VCaP (cell line): ENCODE measurements around the gene ARHGEF4.

Experiments
- H3K27ac ChIP-seq: fragments of 450-650 bp; 2 replicates; pipeline ENCODE4 v1.5.1; 2017
- CTCF ChIP-seq: fragments of 450-650 bp; conservative IDR thresholded peaks from 2 replicates; pipeline ENCODE4 v1.5.1; 2017; ENCODE audit warnings: mild to moderate bottlenecking, moderate library complexity

Gene ARHGEF4

GRCh38 chr2:130820279-130820861, 16.3 kb upstream of the ARHGEF4 start:
- TF ChIP-seq CTCF = no peak

GRCh38 chr2:130821867-130822266, 14.8 kb upstream of the ARHGEF4 start:
- TF ChIP-seq CTCF = no peak
- H3K27ac ChIP-seq = no peak overlapping the region

More at GRCh38 chr2:130820279-130820861, 16.3 kb upstream of the ARHGEF4 start:
- H3K27ac ChIP-seq = no peak overlapping the region

- no peak for TF ChIP-seq CTCF
- no peak overlapping the region for H3K27ac ChIP-seq
Observed at GRCh38 chr2:130822766-130823165, 13.9 kb upstream of the ARHGEF4 start.

DNA sequence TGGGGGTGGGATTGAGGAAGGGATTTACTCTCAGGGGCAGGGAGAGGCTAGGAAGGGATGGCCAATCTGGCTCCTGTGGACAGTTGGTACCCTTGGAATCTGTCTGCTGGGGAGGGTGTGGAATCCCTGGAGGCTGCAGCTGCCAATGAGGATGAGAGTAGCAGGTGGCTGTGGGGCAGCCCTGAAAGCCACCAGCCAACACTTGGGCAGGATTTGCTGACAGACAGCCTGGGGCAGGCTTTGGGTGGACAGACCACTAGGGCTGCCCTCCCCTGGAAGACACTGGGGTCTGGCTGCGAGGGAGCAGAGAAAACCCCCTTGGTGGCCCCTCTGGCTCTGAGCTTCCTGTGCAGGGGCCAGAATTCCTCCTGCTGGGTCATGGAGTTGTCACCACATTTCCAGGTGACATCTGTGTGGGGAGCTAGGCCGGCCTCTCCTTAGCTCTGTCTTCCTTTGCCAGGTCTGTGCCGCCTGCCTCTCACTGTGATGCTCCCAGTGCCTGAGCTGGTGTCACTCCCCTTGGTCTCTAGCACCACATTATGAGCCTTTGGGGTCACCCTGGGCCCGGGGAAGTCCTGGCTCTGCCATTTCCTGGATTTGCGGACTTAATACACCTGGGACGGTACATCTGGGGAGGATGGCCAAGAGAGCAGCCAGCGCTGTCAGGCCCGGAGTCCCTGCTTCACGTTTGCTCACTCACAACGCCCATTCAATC, 13.4 kb upstream of the ARHGEF4 start:
- H3K27ac ChIP-seq = no peak overlapping the region
- TF ChIP-seq CTCF = no peak

DNA sequence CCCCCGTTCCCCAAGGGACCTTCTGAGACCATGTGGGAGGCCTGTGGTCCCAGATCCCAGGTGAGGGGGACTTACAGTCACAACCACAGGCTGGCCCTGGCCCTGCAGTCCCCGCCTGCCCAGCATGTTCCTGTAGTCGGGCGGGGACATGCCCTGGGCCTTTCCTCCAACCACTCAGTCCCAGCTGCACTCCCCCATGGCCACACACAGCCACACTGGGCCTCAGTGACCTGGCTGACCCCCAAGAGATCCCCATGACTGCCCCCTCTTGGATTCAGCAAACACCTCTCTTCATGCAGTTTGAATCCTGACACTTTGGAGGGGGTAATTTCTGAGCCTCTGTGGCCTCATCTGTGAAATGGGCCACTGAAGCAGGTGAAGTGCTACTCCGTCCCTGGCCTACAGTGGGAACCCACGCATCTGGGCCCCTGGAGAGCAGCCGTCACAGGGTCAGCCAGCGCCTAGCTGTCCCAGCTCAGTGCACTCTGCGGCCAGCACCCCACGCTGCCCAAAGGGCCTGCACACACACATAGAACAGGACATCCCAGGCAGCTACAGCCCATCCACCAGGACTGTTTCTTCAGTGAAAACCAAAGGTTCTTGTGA, 12.7 kb upstream of the ARHGEF4 start:
- no peak for TF ChIP-seq CTCF
- H3K27ac ChIP-seq = no peak overlapping the region

GRCh38 chr2:130824492-130825061, 12.1 kb upstream of the ARHGEF4 start:
- H3K27ac ChIP-seq = no peak overlapping the region
- no peak for TF ChIP-seq CTCF

DNA sequence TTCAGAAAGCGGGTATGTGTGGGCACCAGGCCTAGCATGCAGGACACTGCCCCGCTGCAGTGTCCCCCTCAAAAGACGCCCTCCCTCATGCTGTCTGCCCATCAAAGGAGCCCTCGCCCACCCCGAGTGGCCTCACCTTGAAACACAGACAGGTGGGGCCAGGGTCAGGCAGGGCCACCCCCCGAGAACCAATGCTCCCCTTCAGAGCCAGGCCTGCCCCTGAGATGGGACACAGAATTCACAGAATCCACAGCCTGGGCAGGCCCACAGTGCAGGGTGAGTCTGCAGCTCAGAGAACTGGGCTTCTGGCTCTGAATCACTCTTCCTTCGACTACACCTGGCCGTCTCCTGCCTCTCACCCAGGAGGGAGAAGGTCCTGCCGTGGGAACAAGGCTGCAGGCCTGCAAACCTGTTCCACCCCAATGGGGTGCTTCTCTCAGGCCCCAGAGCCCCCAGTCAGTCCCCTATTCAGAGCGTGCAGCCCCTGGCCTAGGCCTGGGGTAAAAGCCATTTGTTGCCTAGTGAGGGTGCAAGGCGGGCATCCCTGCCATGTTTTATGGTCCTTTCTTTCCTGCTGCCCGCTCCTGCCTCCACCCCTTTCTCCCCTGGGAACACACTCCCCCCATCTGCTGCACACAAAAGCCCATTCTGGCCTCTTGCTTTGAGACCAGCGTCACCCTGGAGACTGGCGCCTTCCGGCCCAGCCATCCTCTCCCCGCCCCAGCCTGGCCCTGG, 11.3 kb upstream of the ARHGEF4 start:
- H3K27ac ChIP-seq = no peak overlapping the region
- TF ChIP-seq CTCF = no peak
